ENCODE data around the gene KRT37.
"Not testable (repeated sequence)": the region's sequence is repeated elsewhere in the genome, so short reads cannot be mapped to it uniquely, and the experiment has no call there.

The KRT37 gene

DNA sequence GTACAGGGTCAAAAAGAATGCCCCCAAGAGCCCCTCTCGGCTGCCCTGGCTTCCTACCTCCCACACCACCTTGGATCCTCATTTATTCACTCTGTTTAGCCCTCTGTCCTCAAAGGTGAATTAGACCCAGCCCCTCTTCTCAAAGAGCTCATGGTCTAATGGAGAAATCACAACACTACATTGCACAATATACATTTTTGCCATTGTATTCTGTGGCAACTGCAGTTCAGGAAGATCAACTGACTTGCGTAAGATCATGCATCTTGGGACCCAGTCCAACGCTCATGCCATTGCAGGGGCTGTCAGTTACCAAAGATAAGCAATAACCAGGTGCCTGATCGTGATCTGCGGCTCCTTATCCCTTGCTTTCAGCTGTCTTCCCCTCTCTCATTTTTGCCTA is 15.0 kb upstream of the KRT37 start:
- no peak overlapping the region for H3K4me3 ChIP-seq (ENCODE audit: low read depth, low read length)

DNA sequence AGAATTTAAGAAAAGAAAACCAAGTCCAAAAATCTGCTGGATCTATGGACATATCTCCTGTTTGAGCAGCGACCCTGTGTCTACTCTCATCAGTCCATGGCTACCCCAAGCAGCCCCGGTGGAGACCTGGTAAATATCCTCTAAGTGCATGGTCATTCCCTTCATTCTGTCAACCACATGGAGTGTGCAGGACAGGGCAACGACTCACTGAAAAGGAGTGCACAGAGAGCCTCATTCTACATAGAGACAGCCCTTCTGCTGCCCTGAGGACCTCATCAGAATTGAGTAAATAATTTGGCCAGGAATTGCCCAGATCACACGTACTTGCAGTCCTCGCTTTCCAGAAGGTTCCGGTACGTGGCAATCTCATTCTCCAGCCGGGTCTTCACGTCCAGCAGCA is 13.4 kb upstream of the KRT37 start:
- TF ChIP-seq, protein P1, sequence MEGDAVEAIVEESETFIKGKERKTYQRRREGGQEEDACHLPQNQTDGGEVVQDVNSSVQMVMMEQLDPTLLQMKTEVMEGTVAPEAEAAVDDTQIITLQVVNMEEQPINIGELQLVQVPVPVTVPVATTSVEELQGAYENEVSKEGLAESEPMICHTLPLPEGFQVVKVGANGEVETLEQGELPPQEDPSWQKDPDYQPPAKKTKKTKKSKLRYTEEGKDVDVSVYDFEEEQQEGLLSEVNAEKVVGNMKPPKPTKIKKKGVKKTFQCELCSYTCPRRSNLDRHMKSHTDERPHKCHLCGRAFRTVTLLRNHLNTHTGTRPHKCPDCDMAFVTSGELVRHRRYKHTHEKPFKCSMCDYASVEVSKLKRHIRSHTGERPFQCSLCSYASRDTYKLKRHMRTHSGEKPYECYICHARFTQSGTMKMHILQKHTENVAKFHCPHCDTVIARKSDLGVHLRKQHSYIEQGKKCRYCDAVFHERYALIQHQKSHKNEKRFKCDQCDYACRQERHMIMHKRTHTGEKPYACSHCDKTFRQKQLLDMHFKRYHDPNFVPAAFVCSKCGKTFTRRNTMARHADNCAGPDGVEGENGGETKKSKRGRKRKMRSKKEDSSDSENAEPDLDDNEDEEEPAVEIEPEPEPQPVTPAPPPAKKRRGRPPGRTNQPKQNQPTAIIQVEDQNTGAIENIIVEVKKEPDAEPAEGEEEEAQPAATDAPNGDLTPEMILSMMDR (IDR thresholded peaks at IDR 0.05; ENCODE audit: borderline replicate concordance, insufficient read depth, low read depth, low read length) = no peak
- H3K4me3 ChIP-seq (ENCODE audit: low read depth, low read length) = no peak overlapping the region

More for the DNA sequence above, 15.0 kb upstream of the KRT37 start:
- TF ChIP-seq, protein P1 (IDR thresholded peaks at IDR 0.05; ENCODE audit: borderline replicate concordance, insufficient read depth, low read depth, low read length) = no peak

DNA sequence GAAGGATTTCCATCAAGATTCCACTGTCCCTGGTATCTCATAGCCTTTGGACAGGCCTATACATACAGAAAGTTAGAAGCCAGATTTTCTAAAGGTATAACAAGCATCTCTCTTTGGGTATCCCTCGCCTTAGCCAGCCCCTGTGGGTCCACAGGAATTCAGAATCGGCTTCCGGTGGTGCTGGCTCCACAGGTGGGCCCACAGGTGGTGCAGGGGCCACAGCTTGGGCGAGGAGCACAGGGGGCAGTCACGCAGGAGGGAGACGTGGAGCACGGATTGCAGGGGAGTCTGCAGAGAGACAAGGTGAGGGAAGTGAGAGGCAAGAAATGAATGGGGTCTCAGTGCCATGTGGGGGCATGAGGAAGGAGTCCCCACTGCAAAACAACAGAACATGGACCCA is 12.9 kb upstream of the KRT37 start:
- TF ChIP-seq, protein P1 (IDR thresholded peaks at IDR 0.05; ENCODE audit: borderline replicate concordance, insufficient read depth, low read depth, low read length) = no peak
- H3K4me3 ChIP-seq (ENCODE audit: low read depth, low read length) = no peak overlapping the region

DNA sequence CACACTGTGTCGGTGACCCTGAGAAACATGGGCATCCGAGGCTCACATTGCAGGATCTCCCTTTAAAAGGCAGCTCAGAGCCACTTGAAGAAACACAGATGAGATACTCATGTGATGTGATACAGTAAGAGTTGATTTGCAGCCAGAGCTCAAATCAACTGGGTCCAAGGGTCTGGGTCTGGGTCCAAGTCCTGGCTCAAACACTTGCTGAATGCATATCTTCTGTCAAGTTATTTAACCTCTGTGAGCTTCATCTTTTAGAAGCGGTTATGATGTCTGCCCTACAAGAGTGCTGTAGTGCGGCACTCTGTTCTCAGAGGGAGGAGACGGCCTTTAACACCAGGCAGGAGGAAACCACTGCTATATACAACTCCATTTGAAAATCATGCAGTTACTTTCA is 10.0 kb upstream of the KRT37 start:
- no peak overlapping the region for H3K4me3 ChIP-seq (ENCODE audit: low read depth, low read length)
- TF ChIP-seq, protein P1 (IDR thresholded peaks at IDR 0.05; ENCODE audit: borderline replicate concordance, insufficient read depth, low read depth, low read length) = no peak

DNA sequence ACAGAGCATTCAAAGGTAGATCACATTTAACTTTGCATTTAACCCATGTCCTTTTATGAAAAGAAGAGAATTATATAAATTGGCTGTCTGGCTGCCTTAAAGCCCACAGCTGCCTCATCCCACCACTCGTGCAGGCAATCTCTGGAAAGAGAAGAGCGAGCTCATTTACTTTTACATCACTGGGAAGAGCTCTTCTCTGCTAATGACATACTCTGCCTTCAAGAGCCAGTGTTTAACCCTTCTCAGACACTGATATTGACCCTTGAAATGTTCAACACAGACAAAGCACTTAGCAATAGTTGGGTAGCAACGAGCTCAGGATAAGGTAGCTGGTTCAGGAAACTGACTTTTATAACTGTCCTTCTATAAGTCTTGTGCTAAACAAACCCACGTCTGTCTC is 9.6 kb upstream of the KRT37 start:
- no peak overlapping the region for H3K4me3 ChIP-seq (ENCODE audit: low read depth, low read length)
- TF ChIP-seq, protein P1 (IDR thresholded peaks at IDR 0.05; ENCODE audit: borderline replicate concordance, insufficient read depth, low read depth, low read length) = no peak

DNA sequence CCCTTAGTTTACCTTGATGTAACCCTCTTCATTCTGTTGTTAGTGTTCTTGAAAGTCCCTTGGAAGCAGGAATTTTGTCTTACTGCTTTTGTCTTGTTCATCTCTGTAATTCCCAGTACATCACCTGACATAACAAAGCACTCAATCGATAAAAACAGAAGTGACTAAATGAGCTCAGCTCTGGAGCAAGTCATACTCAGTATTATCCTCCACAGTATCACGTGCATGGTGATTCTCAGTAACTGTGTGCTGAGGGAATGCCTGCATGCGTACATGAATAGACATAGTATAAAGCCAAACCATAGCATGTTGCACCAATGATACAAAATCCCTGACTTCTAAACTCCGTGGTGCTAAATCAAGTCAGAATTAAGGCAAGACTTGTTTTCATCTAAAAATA is 9.2 kb upstream of the KRT37 start:
- H3K4me3 ChIP-seq (ENCODE audit: low read depth, low read length) = no peak overlapping the region
- TF ChIP-seq, protein P1 (IDR thresholded peaks at IDR 0.05; ENCODE audit: borderline replicate concordance, insufficient read depth, low read depth, low read length) = no peak

DNA sequence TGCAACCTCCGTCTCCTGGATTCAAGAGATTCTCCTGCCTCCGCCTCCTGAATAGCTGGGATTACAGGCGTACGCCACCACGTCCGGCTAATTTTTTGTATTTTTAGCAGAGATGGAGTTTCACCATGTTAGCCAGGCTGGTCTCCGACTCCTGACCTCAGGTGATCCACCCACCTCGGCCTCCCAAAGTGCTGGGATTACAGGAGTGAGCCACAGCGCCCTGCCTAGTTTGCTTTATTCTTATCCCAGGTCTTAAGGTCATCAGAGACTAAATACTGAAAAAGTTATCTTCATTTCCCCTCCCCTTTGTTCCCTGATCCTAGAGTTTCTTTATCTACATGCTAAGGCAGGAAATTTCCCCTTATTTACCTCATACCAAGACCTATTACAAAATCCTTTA is 6.0 kb upstream of the KRT37 start:
- H3K4me3 ChIP-seq (ENCODE audit: low read depth, low read length) = not testable (repeated sequence)

DNA sequence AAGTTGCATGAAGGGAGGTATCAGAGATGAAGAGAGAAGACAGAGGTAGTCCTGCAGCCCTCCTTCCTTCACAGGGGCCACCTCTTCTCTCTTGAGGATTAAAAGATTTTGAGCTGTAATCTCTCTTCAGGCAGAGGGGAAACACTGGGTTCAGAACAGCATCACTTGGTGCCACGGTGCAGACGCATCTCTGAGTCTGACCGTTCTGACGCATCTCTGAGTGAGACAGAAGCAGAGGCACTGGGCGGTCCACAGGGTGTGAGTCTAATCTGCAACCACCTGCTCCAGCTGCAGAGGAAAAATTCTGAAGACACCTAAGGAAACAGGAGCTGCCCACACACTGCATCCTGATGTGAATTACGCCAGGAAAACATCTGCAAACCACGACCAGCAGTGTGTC is 5.3 kb upstream of the KRT37 start:
- TF ChIP-seq, protein P1 (IDR thresholded peaks at IDR 0.05; ENCODE audit: borderline replicate concordance, insufficient read depth, low read depth, low read length) = no peak
- no peak overlapping the region for H3K4me3 ChIP-seq (ENCODE audit: low read depth, low read length)

Measured in GM12875 (cell line).